Duodenal mucosa (tissue), 2 donors: ENCODE data around the gene KCNMB2.
"Not testable (repeated sequence)": the region's sequence is repeated elsewhere in the genome, so short reads cannot be mapped to it uniquely, and the experiment has no call there.

Source experiments
- H3K27ac ChIP-seq: one replicate; pipeline ENCODE4 v1.7.0; 2013; ENCODE audit warnings: low read depth, low read length
- H3K27me3 ChIP-seq, 2 donors: one replicate each; pipeline ENCODE4 v1.7.0; 2013; ENCODE audit warnings: low read length in 2 of 2, control low read depth in 1 of 2; ENCODE audit not compliant: insufficient read depth in 2 of 2, control insufficient read depth in 1 of 2
- H3K36me3 ChIP-seq, 2 donors: one replicate each; pipeline ENCODE4 v1.7.0; 2013; ENCODE audit warnings: low read length in 2 of 2, control low read depth in 1 of 2; ENCODE audit not compliant: insufficient read depth in 2 of 2, control insufficient read depth in 1 of 2
- H3K4me1 ChIP-seq, 2 donors: one replicate each; pipeline ENCODE4 v1.7.0; 2013; ENCODE audit warnings: low read length in 2 of 2, control low read depth in 1 of 2; ENCODE audit not compliant: insufficient read depth in 2 of 2, control insufficient read depth in 1 of 2
- H3K4me3 ChIP-seq, 2 donors: one replicate each; pipeline ENCODE4 v1.7.0; 2013; ENCODE audit warnings: low read length in 2 of 2, low read depth in 1 of 2
- H3K9ac ChIP-seq, 2 donors: one replicate each; pipeline ENCODE4 v1.7.0; 2013; ENCODE audit warnings: low read length in 2 of 2, low read depth in 1 of 2
- H3K9me3 ChIP-seq, 2 donors: one replicate each; pipeline ENCODE4 v1.7.0; 2013; ENCODE audit warnings: low read length in 2 of 2, control low read depth in 1 of 2; ENCODE audit not compliant: control insufficient read depth in 1 of 2

Gene KCNMB2

GRCh38 chr3:178538056-178538455 lies 1.8 kb downstream of the KCNMB2 start:
- H3K27me3 ChIP-seq = no peaks in the 10 kb centered on the region
- no peak overlapping the region for H3K27ac ChIP-seq
- H3K9ac ChIP-seq = no peak overlapping the region
- H3K4me3 ChIP-seq = peak overlapping the region; percentile 70 to 71
- peaks cover 5 to 16% of the 10 kb centered on the region in 2 donors for H3K4me1 ChIP-seq
- H3K9me3 ChIP-seq = no peaks in the 10 kb centered on the region
- H3K36me3 ChIP-seq = no peaks in the 10 kb centered on the region

- Histone ChIP-seq H3K27ac (no peak overlapping the region), H3K9ac (no peak overlapping the region), H3K4me3 (no peak overlapping the region), H3K4me1 (peaks cover 5 to 16% of the 10 kb centered on the region in 2 donors), H3K9me3 (no peaks in the 10 kb centered on the region), H3K27me3 (no peaks in the 10 kb centered on the region), H3K36me3 (no peaks in the 10 kb centered on the region)
Measured at GRCh38 chr3:178540184-178540583, 3.9 kb downstream of the KCNMB2 start.

GRCh38 chr3:178545337-178545736 lies 9.1 kb downstream of the KCNMB2 start:
- Histone ChIP-seq H3K4me3 (no peak overlapping the region), H3K4me1 (no peaks in the 10 kb centered on the region), H3K9me3 (no peaks in the 10 kb centered on the region), H3K27me3 (no peaks in the 10 kb centered on the region), H3K9ac (no peak overlapping the region), H3K27ac (no peak overlapping the region), H3K36me3 (no peaks in the 10 kb centered on the region)

GRCh38 chr3:178546079-178546478 lies 9.8 kb downstream of the KCNMB2 start:
- H3K27ac ChIP-seq = no peak overlapping the region
- H3K9ac ChIP-seq = no peak overlapping the region
- no peaks in the 10 kb centered on the region for H3K36me3 ChIP-seq

GRCh38 chr3:178549426-178549825 lies 13.2 kb downstream of the KCNMB2 start:
- H3K9ac ChIP-seq, H3K27me3 ChIP-seq, H3K4me3 ChIP-seq, H3K27ac ChIP-seq, H3K9me3 ChIP-seq, H3K36me3 ChIP-seq: not testable (repeated sequence)
- H3K4me1 ChIP-seq = peaks cover 5 to 16% of the 10 kb centered on the region in 2 donors

More at GRCh38 chr3:178546079-178546478, 9.8 kb downstream of the KCNMB2 start:
- Histone ChIP-seq H3K27me3 (no peaks in the 10 kb centered on the region), H3K4me1 (no peaks in the 10 kb centered on the region), H3K9me3 (no peaks in the 10 kb centered on the region), H3K4me3 (no peak overlapping the region)

- H3K4me1 ChIP-seq = peaks cover 5 to 16% of the 10 kb centered on the region in 2 donors
- no peak overlapping the region for H3K27ac ChIP-seq
- no peak overlapping the region for H3K4me3 ChIP-seq
- no peaks in the 10 kb centered on the region for H3K9me3 ChIP-seq
- H3K9ac ChIP-seq = no peak overlapping the region
- no peaks in the 10 kb centered on the region for H3K36me3 ChIP-seq
- no peaks in the 10 kb centered on the region for H3K27me3 ChIP-seq
Measured at GRCh38 chr3:178551916-178552321, 15.7 kb downstream of the KCNMB2 start.

GRCh38 chr3:178558637-178559036 lies 22.4 kb downstream of the KCNMB2 start:
- Histone ChIP-seq H3K4me3 (no peak overlapping the region), H3K27me3 (no peaks in the 10 kb centered on the region), H3K27ac (no peak overlapping the region), H3K36me3 (no peaks in the 10 kb centered on the region), H3K9ac (no peak overlapping the region), H3K9me3 (no peaks in the 10 kb centered on the region), H3K4me1 (no peaks in the 10 kb centered on the region)

GRCh38 chr3:178560759-178561158 lies 24.5 kb downstream of the KCNMB2 start:
- H3K4me1 ChIP-seq = no peaks in the 10 kb centered on the region
- no peak overlapping the region for H3K27ac ChIP-seq
- H3K9ac ChIP-seq = no peak overlapping the region
- H3K27me3 ChIP-seq = no peaks in the 10 kb centered on the region
- H3K4me3 ChIP-seq = no peak overlapping the region
- no peaks in the 10 kb centered on the region for H3K9me3 ChIP-seq
- H3K36me3 ChIP-seq = no peaks in the 10 kb centered on the region

GRCh38 chr3:178561239-178561638 lies 25.0 kb downstream of the KCNMB2 start:
- H3K4me1 ChIP-seq = no peaks in the 10 kb centered on the region
- H3K9me3 ChIP-seq = no peaks in the 10 kb centered on the region
- H3K4me3 ChIP-seq = no peak overlapping the region
- H3K27me3 ChIP-seq = no peaks in the 10 kb centered on the region
- H3K36me3 ChIP-seq = no peaks in the 10 kb centered on the region
- H3K27ac ChIP-seq = no peak overlapping the region
- H3K9ac ChIP-seq = no peak overlapping the region

GRCh38 chr3:178562143-178562946 lies 26.1 kb downstream of the KCNMB2 start:
- H3K36me3 ChIP-seq = no peaks in the 10 kb centered on the region
- no peaks in the 10 kb centered on the region for H3K9me3 ChIP-seq
- no peaks in the 10 kb centered on the region for H3K27me3 ChIP-seq
- no peak overlapping the region for H3K27ac ChIP-seq
- H3K4me1 ChIP-seq = no peaks in the 10 kb centered on the region
- no peak overlapping the region for H3K9ac ChIP-seq
- H3K4me3 ChIP-seq = no peak overlapping the region
